ENCODE results near the gene FHIT. TPM values are rescaled to one million over a fixed set of nuclear protein-coding genes. Genes with fewer than 3 reads are reported as not detected.

The FHIT gene
- total RNA-seq, 4 donors from 2014 or later, result 8.8 to 35.6 (median 12.6) TPM

GRCh38 chr3:59899061-59899460 is 1352.2 kb downstream of the FHIT start:
- no peak for TF ChIP-seq CTCF (IDR thresholded peaks at IDR 0.05)
- no peak for TF ChIP-seq EP300 (IDR thresholded peaks at IDR 0.05)
- TF ChIP-seq POLR2AphosphoS5 (IDR thresholded peaks at IDR 0.05), result no peak
- no peak for TF ChIP-seq POLR2A (IDR thresholded peaks at IDR 0.05)
- no peak for DNase-seq (ENCODE audit: low spot score in 2 of 2)
- Histone ChIP-seq H3K36me3 (no peaks in the 10 kb centered on the region), H3K27me3 (no peaks in the 10 kb centered on the region), H3K27ac (no peak overlapping the region), H3K9me3 (no peaks in the 10 kb centered on the region), H3K4me1 (no peaks in the 10 kb centered on the region), H3K4me3 (no peak overlapping the region)
- 94% methylated on average over 1 of the region's 1 CpG for WGBS

GRCh38 chr3:59895972-59896371 is 1355.3 kb downstream of the FHIT start:
- no peak for DNase-seq (ENCODE audit: low spot score in 2 of 2)
- 43% methylated on average over 3 of the region's 3 CpGs for WGBS
- TF ChIP-seq CTCF (IDR thresholded peaks at IDR 0.05) (no peak), POLR2AphosphoS5 (IDR thresholded peaks at IDR 0.05) (no peak), POLR2A (IDR thresholded peaks at IDR 0.05) (no peak), EP300 (IDR thresholded peaks at IDR 0.05) (no peak)
- no peaks in the 10 kb centered on the region for H3K36me3 ChIP-seq
- H3K27ac ChIP-seq, result no peak overlapping the region
- H3K4me1 ChIP-seq, result no peaks in the 10 kb centered on the region
- no peaks in the 10 kb centered on the region for H3K27me3 ChIP-seq
- H3K9me3 ChIP-seq, result no peaks in the 10 kb centered on the region
- H3K4me3 ChIP-seq, result no peak overlapping the region

- TF ChIP-seq POLR2AphosphoS5 (IDR thresholded peaks at IDR 0.05), result no peak
- TF ChIP-seq CTCF (IDR thresholded peaks at IDR 0.05), result no peak
- no peak for TF ChIP-seq POLR2A (IDR thresholded peaks at IDR 0.05)
- TF ChIP-seq EP300 (IDR thresholded peaks at IDR 0.05), result no peak
- H3K27ac ChIP-seq, result no peak overlapping the region
- no peak for DNase-seq (ENCODE audit: low spot score in 2 of 2)
- WGBS, result 100% methylated on average over 2 of the region's 2 CpGs
- no peak overlapping the region for H3K4me3 ChIP-seq
- no peaks in the 10 kb centered on the region for H3K36me3 ChIP-seq
- no peaks in the 10 kb centered on the region for H3K27me3 ChIP-seq
- H3K9me3 ChIP-seq, result no peaks in the 10 kb centered on the region
- H3K4me1 ChIP-seq, result no peaks in the 10 kb centered on the region
Observed at GRCh38 chr3:59894425-59895121, 1356.7 kb downstream of the FHIT start.

- no peaks in the 10 kb centered on the region for H3K9me3 ChIP-seq
- H3K4me3 ChIP-seq, result no peak overlapping the region
- H3K4me1 ChIP-seq, result no peaks in the 10 kb centered on the region
- 92% methylated on average over 3 of the region's 3 CpGs for WGBS
- no peak overlapping the region for H3K27ac ChIP-seq
- TF ChIP-seq CTCF (IDR thresholded peaks at IDR 0.05) (no peak), EP300 (IDR thresholded peaks at IDR 0.05) (no peak), POLR2A (IDR thresholded peaks at IDR 0.05) (no peak), POLR2AphosphoS5 (IDR thresholded peaks at IDR 0.05) (no peak)
- H3K36me3 ChIP-seq, result no peaks in the 10 kb centered on the region
- no peaks in the 10 kb centered on the region for H3K27me3 ChIP-seq
- DNase-seq (ENCODE audit: low spot score in 2 of 2), result no peak
Observed at GRCh38 chr3:59890639-59891038, 1360.6 kb downstream of the FHIT start.

- no peak for DNase-seq (ENCODE audit: low spot score in 2 of 2)
- H3K27ac ChIP-seq, result no peak overlapping the region
- TF ChIP-seq POLR2A (IDR thresholded peaks at IDR 0.05), result no peak
- TF ChIP-seq EP300 (IDR thresholded peaks at IDR 0.05), result no peak
- TF ChIP-seq POLR2AphosphoS5 (IDR thresholded peaks at IDR 0.05), result no peak
- TF ChIP-seq CTCF (IDR thresholded peaks at IDR 0.05), result no peak
- WGBS, result 90% methylated on average over 1 of the region's 1 CpG
- no peaks in the 10 kb centered on the region for H3K27me3 ChIP-seq
- H3K4me3 ChIP-seq, result no peak overlapping the region
- H3K36me3 ChIP-seq, result no peaks in the 10 kb centered on the region
- no peaks in the 10 kb centered on the region for H3K4me1 ChIP-seq
- no peaks in the 10 kb centered on the region for H3K9me3 ChIP-seq
Observed at GRCh38 chr3:59886790-59887189, 1364.5 kb downstream of the FHIT start.

All from suprapubic skin (tissue), 4 donors.